GM19438 (cell line): ENCODE data around the gene THG1L.
A peak's percentile ranks its signal among the peaks of the same experiment; 100 is the strongest.
"Not testable (repeated sequence)": the region's sequence is repeated elsewhere in the genome, so short reads cannot be mapped to it uniquely, and the experiment has no call there.

Experiments
- ATAC-seq: cut with Tn5 transposase; IDR thresholded peaks from one replicate; pipeline ENCODE4 v1.9.1; 2021; ENCODE audit warnings: low read depth; ENCODE audit not compliant: unreplicated experiment

THG1L gene

GRCh38 chr5:157731272-157732129, at the start of gene THG1L:
Gene THG1L (plus strand): TSS chr5:157731420. CDS start chr5:157731441, 21 bp downstream.
- peak; percentile 96 for ATAC-seq

GRCh38 chr5:157682257-157682656, 49.0 kb upstream of the THG1L start:
- no peak for ATAC-seq

GRCh38 chr5:157686276-157687197, 44.7 kb upstream of the THG1L start:
- not testable (repeated sequence) for ATAC-seq

- no peak for ATAC-seq
Observed at GRCh38 chr5:157687198-157687554, 44.0 kb upstream of the THG1L start.

GRCh38 chr5:157689942-157690689, 41.1 kb upstream of the THG1L start:
- ATAC-seq, result no peak

GRCh38 chr5:157690690-157691433, 40.4 kb upstream of the THG1L start:
- no peak for ATAC-seq

- ATAC-seq, result not testable (repeated sequence)
Observed at GRCh38 chr5:157693816-157694215, 37.4 kb upstream of the THG1L start.

GRCh38 chr5:157696154-157696553, 35.1 kb upstream of the THG1L start:
- not testable (repeated sequence) for ATAC-seq

- not testable (repeated sequence) for ATAC-seq
Observed at GRCh38 chr5:157698674-157699073, 32.5 kb upstream of the THG1L start.

- ATAC-seq, result no peak
Observed at GRCh38 chr5:157703736-157704135, 27.5 kb upstream of the THG1L start.

- no peak for ATAC-seq
Observed at GRCh38 chr5:157708866-157709265, 22.4 kb upstream of the THG1L start.

GRCh38 chr5:157709346-157709745, 21.9 kb upstream of the THG1L start:
- no peak for ATAC-seq

- no peak for ATAC-seq
Observed at GRCh38 chr5:157710431-157710830, 20.8 kb upstream of the THG1L start.

GRCh38 chr5:157710882-157711281, 20.3 kb upstream of the THG1L start:
- ATAC-seq, result no peak

GRCh38 chr5:157713830-157714595, 17.2 kb upstream of the THG1L start:
- no peak for ATAC-seq

GRCh38 chr5:157714596-157714864, 16.7 kb upstream of the THG1L start:
- no peak for ATAC-seq

- ATAC-seq, result no peak
Observed at GRCh38 chr5:157718519-157718918, 12.7 kb upstream of the THG1L start.

GRCh38 chr5:157719245-157719644, 12.0 kb upstream of the THG1L start:
- ATAC-seq, result no peak

- ATAC-seq, result no peak
Observed at GRCh38 chr5:157721159-157721558, 10.1 kb upstream of the THG1L start.
